Trophoblast cell (in vitro differentiated cells and primary cell): ENCODE results near the gene PSMB1.
A peak's percentile ranks its signal among the peaks of the same experiment; 100 is the strongest.

Experiments used
- DNase-seq, 2 donors: peaks; one replicate each; pipeline ENCODE4 v3.0.0-alpha.2; 2016
- H2AFZ ChIP-seq: 2 replicates; pipeline ENCODE4 v1.6.1; 2013; ENCODE audit warnings: low read length, moderate library complexity, mild to moderate bottlenecking; ENCODE audit not compliant: insufficient read depth, poor library complexity
- H2AK5ac ChIP-seq: 2 replicates; pipeline ENCODE4 v1.6.1; 2013; ENCODE audit warnings: mild to moderate bottlenecking, low read length
- H2BK120ac ChIP-seq: 2 replicates; pipeline ENCODE4 v1.6.1; 2013; ENCODE audit warnings: low read length, mild to moderate bottlenecking, moderate library complexity; ENCODE audit not compliant: insufficient read depth, poor library complexity
- H2BK12ac ChIP-seq: 2 replicates; pipeline ENCODE4 v1.6.1; 2013; ENCODE audit warnings: mild to moderate bottlenecking, low read length, moderate library complexity
- H2BK5ac ChIP-seq: 2 replicates; pipeline ENCODE4 v1.6.1; 2013; ENCODE audit warnings: low read length, low read depth, moderate library complexity, mild to moderate bottlenecking; ENCODE audit not compliant: poor library complexity
- H3K14ac ChIP-seq: 2 replicates; pipeline ENCODE4 v1.6.1; 2013; ENCODE audit warnings: mild to moderate bottlenecking, low read length
- H3K18ac ChIP-seq: 2 replicates; pipeline ENCODE4 v1.6.1; 2013; ENCODE audit warnings: mild to moderate bottlenecking, low read length
- H3K23ac ChIP-seq: 2 replicates; pipeline ENCODE4 v1.6.1; 2013; ENCODE audit warnings: low read length
- H3K27ac ChIP-seq: 2 replicates; pipeline ENCODE4 v1.5.1; 2013; ENCODE audit warnings: low read depth, mild to moderate bottlenecking, inconsistent platforms, low read length, moderate library complexity
- H3K27me3 ChIP-seq: 2 replicates; pipeline ENCODE4 v1.6.1; 2013; ENCODE audit warnings: inconsistent platforms, mild to moderate bottlenecking, low read length, moderate library complexity; ENCODE audit not compliant: insufficient read depth
- H3K36me3 ChIP-seq, 2 experiments: 1 replicate in 1 of 2; 2 replicates in 1 of 2; pipeline ENCODE4 v1.6.1; 2013; ENCODE audit warnings: low read length in 2 of 2, mild to moderate bottlenecking in 2 of 2, moderate library complexity in 1 of 2; ENCODE audit not compliant: insufficient read depth in 2 of 2, control insufficient read depth in 1 of 2
- H3K4ac ChIP-seq: 2 replicates; pipeline ENCODE4 v1.6.1; 2013; ENCODE audit warnings: low read depth, mild to moderate bottlenecking, low read length, moderate library complexity
- H3K4me1 ChIP-seq, 2 experiments: 1 replicate in 1 of 2; 2 replicates in 1 of 2; pipeline ENCODE4 v1.6.1; 2013; ENCODE audit warnings: low read length in 2 of 2, mild to moderate bottlenecking in 2 of 2, moderate library complexity in 1 of 2; ENCODE audit not compliant: insufficient read depth in 2 of 2, control insufficient read depth in 1 of 2
- H3K4me2 ChIP-seq: 2 replicates; pipeline ENCODE4 v1.6.1; 2013; ENCODE audit warnings: inconsistent platforms, mild to moderate bottlenecking, low read length, moderate library complexity
- H3K4me3 ChIP-seq: 2 replicates; pipeline ENCODE4 v1.5.1; 2013; ENCODE audit warnings: mild to moderate bottlenecking, low read depth, low read length, inconsistent platforms
- H3K79me1 ChIP-seq: one replicate; pipeline ENCODE4 v1.6.1; 2013; ENCODE audit warnings: low read length
- H3K79me2 ChIP-seq: 2 replicates; pipeline ENCODE4 v1.6.1; 2013; ENCODE audit warnings: low read length, mild to moderate bottlenecking; ENCODE audit not compliant: control insufficient read depth, insufficient read depth, poor library complexity
- H3K9ac ChIP-seq: 2 replicates; pipeline ENCODE4 v1.6.1; 2013; ENCODE audit warnings: mild to moderate bottlenecking, low read length
- H3K9me3 ChIP-seq: 2 replicates; pipeline ENCODE4 v1.6.1; 2013; ENCODE audit warnings: low read depth, mild to moderate bottlenecking, control low read depth, inconsistent platforms, low read length; ENCODE audit not compliant: insufficient read depth
- H4K12ac ChIP-seq: 2 replicates; pipeline ENCODE4 v1.6.1; 2013; ENCODE audit warnings: low read depth, mild to moderate bottlenecking, low read length, moderate library complexity
- H4K8ac ChIP-seq: 2 replicates; pipeline ENCODE4 v1.6.1; 2013; ENCODE audit warnings: low read depth, mild to moderate bottlenecking, low read length, moderate library complexity
- H4K91ac ChIP-seq: one replicate; pipeline ENCODE4 v1.6.1; 2013; ENCODE audit warnings: low read depth, mild to moderate bottlenecking, low read length, moderate library complexity
- WGBS: extraction: QIAGEN DNeasy Blood & Tissue Kit; methylation state at CpG from one replicate; pipeline ENCODE4 v1.1.7; 2013; ENCODE audit warnings: missing lambda C conversion rate; ENCODE audit not compliant: insufficient read length, insufficient coverage; ENCODE audit errors: extremely low coverage; 5-methylcytosine and 5-hydroxymethylcytosine counted together

The PSMB1 gene

DNA sequence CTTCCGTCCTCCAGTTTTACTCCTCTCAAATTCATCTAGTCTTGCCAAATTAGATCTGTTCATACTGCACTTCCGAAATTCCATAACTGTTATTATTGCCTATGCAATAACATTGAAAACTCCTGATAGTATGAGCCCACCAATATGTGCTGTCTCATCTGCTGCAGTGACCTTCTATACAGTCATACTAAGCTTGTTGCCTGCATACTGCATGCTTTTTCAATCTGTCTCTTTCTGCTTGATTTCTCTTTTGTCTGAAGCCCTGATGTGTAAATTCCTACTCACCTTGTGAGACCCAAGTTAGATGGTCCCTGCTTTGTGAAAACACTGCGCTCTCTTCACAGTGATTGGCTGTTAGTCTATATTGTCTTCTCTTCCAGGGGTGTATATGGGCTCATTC, 2.2 kb upstream of the PSMB1 start:
- Histone ChIP-seq H3K79me2 (peaks cover 14% of the 10 kb centered on the region), H2BK5ac (no peak overlapping the region), H4K12ac (no peak overlapping the region), H3K27ac (no peak overlapping the region), H3K4me1 (peaks cover 2 to 5% of the 10 kb centered on the region in 2 experiments), H3K18ac (no peak overlapping the region), H2BK12ac (no peak overlapping the region), H3K4me2 (peak overlapping the region; percentile 93), H2AFZ (no peak overlapping the region), H3K79me1 (peaks cover 9% of the 10 kb centered on the region), H3K23ac (no peak overlapping the region), H2AK5ac (no peak overlapping the region), H3K9ac (no peak overlapping the region), H2BK120ac (no peak overlapping the region), H3K27me3 (no peaks in the 10 kb centered on the region), H4K91ac (no peak overlapping the region), H3K4me3 (no peak overlapping the region), H3K36me3 (peaks cover 1 to 2% of the 10 kb centered on the region in 2 experiments), H3K14ac (no peak overlapping the region), H3K4ac (peak overlapping the region; percentile 3), H3K9me3 (no peaks in the 10 kb centered on the region), H4K8ac (no peak overlapping the region)
- no CpG with 5 or more reads among the region's 3 CpGs for WGBS
- DNase-seq: no peak

DNA sequence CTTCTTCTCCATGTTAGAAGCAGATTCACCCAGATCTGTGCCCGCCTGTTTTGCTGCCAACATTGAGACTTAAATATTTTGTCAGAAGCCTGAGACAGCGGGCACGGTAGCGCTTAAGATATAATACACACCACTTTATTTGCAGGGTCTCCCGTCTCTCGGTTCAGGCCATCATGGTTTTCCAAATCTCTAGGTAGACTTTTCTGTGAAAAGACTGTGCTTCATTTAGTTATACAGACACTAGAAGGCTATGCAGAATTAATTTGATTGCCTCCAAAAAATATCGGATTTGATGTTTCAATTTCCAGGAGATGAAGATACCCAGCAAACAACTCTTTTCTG, 1.7 kb upstream of the PSMB1 start:
- peak overlapping the region; percentile 25 for H3K14ac ChIP-seq
- DNase-seq: no peak
- no peak overlapping the region for H3K23ac ChIP-seq
- H3K27me3 ChIP-seq: no peaks in the 10 kb centered on the region
- no peak overlapping the region for H2BK120ac ChIP-seq
- WGBS: no CpG with 5 or more reads among the region's 7 CpGs
- no peak overlapping the region for H3K27ac ChIP-seq
- H3K79me2 ChIP-seq: peaks cover 14% of the 10 kb centered on the region
- H2AK5ac ChIP-seq: peak overlapping the region; percentile 20
- H4K91ac ChIP-seq: peak overlapping the region; percentile 85
- H3K79me1 ChIP-seq: peaks cover 9% of the 10 kb centered on the region
- peak overlapping the region; percentile 97 for H3K9ac ChIP-seq
- H3K4ac ChIP-seq: peak overlapping the region; percentile 97
- H4K12ac ChIP-seq: peak overlapping the region; percentile 31
- H3K9me3 ChIP-seq: no peaks in the 10 kb centered on the region
- peak overlapping the region; percentile 34 for H2BK5ac ChIP-seq
- H3K36me3 ChIP-seq: peaks cover 1 to 2% of the 10 kb centered on the region in 2 experiments
- H3K18ac ChIP-seq: peak overlapping the region; percentile 75
- H4K8ac ChIP-seq: peak overlapping the region; percentile 86
- H3K4me2 ChIP-seq: peak overlapping the region; percentile 93
- peaks cover 2 to 5% of the 10 kb centered on the region in 2 experiments for H3K4me1 ChIP-seq
- H2BK12ac ChIP-seq: no peak overlapping the region
- H3K4me3 ChIP-seq: peak overlapping the region; percentile 93
- H2AFZ ChIP-seq: peak overlapping the region; percentile 19

DNA sequence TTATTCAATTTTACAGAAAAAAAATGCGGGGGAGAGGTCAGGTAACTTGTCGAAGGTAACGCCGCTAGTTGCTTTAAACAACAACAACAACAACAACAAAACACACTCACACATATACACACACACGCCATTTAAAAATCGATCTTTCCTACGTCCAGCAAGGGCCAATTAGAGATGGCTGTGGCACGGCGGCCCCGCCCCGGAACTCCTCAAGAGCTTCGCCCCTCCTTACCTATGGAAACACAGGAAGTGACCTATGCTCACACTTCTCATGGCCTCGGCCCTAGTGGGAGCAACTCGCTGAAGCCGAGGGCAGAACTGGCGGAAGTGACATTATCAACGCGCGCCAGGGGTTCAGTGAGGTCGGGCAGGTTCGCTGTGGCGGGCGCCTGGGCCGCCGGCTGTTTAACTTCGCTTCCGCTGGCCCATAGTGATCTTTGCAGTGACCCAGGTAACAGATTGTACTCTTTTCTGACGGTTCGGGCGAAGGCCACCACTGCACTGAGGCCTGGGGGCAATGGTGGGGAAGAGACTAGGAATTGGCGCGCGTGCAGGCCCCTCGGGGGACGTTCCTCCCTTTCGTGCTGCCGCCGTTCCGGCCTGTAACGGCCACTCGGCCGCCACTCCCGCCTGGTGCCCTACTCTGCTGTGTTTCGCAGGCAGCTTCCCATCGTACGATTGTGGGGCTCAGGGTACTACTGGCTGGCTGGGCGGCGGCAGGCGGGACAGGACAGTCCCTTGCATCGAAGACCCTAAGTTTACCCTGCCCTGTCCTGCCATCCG, 1.1 kb upstream of the PSMB1 start, which contains the start of gene TBP:
TSS of gene TBP (plus strand) at position 357 of the 783 bp plus-strand sequence. CDS start 2,661 bp downstream, outside the sequence.
- H3K4me3 ChIP-seq: peak within 1 kb of the TSS; percentile 93
- H4K8ac ChIP-seq: peak within 1 kb of the TSS; percentile 86
- peak within 1 kb of the TSS; percentile 85 for H4K91ac ChIP-seq
- H3K27ac ChIP-seq: peak within 1 kb of the TSS; percentile 44
- H3K79me1 ChIP-seq: peaks cover 9% of the 10 kb centered on the region
- H2BK12ac ChIP-seq: no peak within 1 kb of the TSS
- peak within 1 kb of the TSS; percentile 99 for H3K4me2 ChIP-seq
- H2BK120ac ChIP-seq: peak within 1 kb of the TSS; percentile 40
- no CpG with 5 or more reads among the region's 51 CpGs for WGBS
- peak within 1 kb of the TSS; percentile 75 for H3K18ac ChIP-seq
- H2BK5ac ChIP-seq: peak within 1 kb of the TSS; percentile 34
- peaks cover 2 to 5% of the 10 kb centered on the region in 2 experiments for H3K4me1 ChIP-seq
- H3K36me3 ChIP-seq: peaks cover 1 to 2% of the 10 kb centered on the region in 2 experiments
- no peaks in the 10 kb centered on the region for H3K9me3 ChIP-seq
- H4K12ac ChIP-seq: peak within 1 kb of the TSS; percentile 31
- H3K23ac ChIP-seq: no peak within 1 kb of the TSS
- H3K79me2 ChIP-seq: peaks cover 14% of the 10 kb centered on the region
- no peaks in the 10 kb centered on the region for H3K27me3 ChIP-seq
- peak within 1 kb of the TSS; percentile 97 for H3K9ac ChIP-seq
- H3K4ac ChIP-seq: peak within 1 kb of the TSS; percentile 97
- DNase-seq: peak; percentile 99
- peak within 1 kb of the TSS; percentile 20 for H2AK5ac ChIP-seq
- H3K14ac ChIP-seq: peak within 1 kb of the TSS; percentile 25
- peak within 1 kb of the TSS; percentile 87 for H2AFZ ChIP-seq

GRCh38 chr6:170553534-170554012, 466 bp upstream of the PSMB1 start:
- Histone ChIP-seq H2AK5ac (no peak overlapping the region), H3K14ac (no peak overlapping the region), H3K23ac (no peak overlapping the region), H3K4me3 (peak overlapping the region; percentile 68), H3K4me2 (peak overlapping the region; percentile 99), H4K91ac (no peak overlapping the region), H3K18ac (no peak overlapping the region), H2AFZ (peak overlapping the region; percentile 87), H3K79me2 (peaks cover 14% of the 10 kb centered on the region), H2BK120ac (no peak overlapping the region), H3K79me1 (peaks cover 9% of the 10 kb centered on the region), H4K8ac (peak overlapping the region; percentile 68), H2BK5ac (peak overlapping the region; percentile 12), H3K27me3 (no peaks in the 10 kb centered on the region), H2BK12ac (no peak overlapping the region), H4K12ac (peak overlapping the region; percentile 17), H3K36me3 (peaks cover 1 to 3% of the 10 kb centered on the region in 2 experiments), H3K27ac (no peak overlapping the region), H3K4me1 (peaks cover 2 to 5% of the 10 kb centered on the region in 2 experiments), H3K9me3 (no peaks in the 10 kb centered on the region), H3K4ac (no peak overlapping the region), H3K9ac (peak overlapping the region; percentile 16)
- no CpG with 5 or more reads among the region's 13 CpGs for WGBS
- peak; percentile 46 to 66 for DNase-seq
